HEK293 (cell line): ENCODE data around the gene PRUNE2.

Experiments
- CTCF ChIA-PET: fragments of 350-600 bp; formaldehyde crosslinking; extraction: SDS; loops from one replicate; lab custom pipeline; 2021; ENCODE audit warnings: antibody characterized with exemption; lab: Yijun Ruan, JAX
- POLR2A ChIA-PET: fragments of 300-600 bp; formaldehyde crosslinking; extraction: SDS; loops from one replicate; lab custom pipeline; 2020; ENCODE audit warnings: antibody characterized with exemption, inconsistent platforms; lab: Yijun Ruan, JAX
- H3K27ac ChIP-seq: fragments of 200-500 bp; sonication (Bioruptor generic); 2 replicates; pipeline ENCODE4 v1.5.1; 2014; ENCODE audit warnings: low read depth, low read length, control low read depth, inconsistent platforms; ENCODE audit errors: extremely low read depth
- H3K36me3 ChIP-seq, 2 experiments: fragments of 200-500 bp in 1 of 2; sonication (Bioruptor generic) in 1 of 2; 1 replicate in 1 of 2; 2 replicates in 1 of 2; pipeline ENCODE4 v1.5.1; 2014 to 2017; ENCODE audit warnings: inconsistent platforms in 2 of 2, low read length in 2 of 2; ENCODE audit not compliant: control insufficient read depth in 2 of 2, insufficient read depth in 1 of 2
- H3K4me1 ChIP-seq: fragments of 200-500 bp; sonication (Bioruptor generic); 2 replicates; pipeline ENCODE4 v1.5.1; 2014; ENCODE audit warnings: mild to moderate bottlenecking, low read length, inconsistent platforms; ENCODE audit not compliant: control insufficient read depth, insufficient read depth
- H3K4me3 ChIP-seq: 2 replicates; pipeline ENCODE4 v1.5.1; 2011; ENCODE audit warnings: low read depth, mild to moderate bottlenecking, control low read depth, low read length, moderate library complexity
- H3K9me3 ChIP-seq: fragments of 200-500 bp; sonication (Bioruptor generic); 2 replicates; pipeline ENCODE4 v1.5.1; 2014; ENCODE audit warnings: low read depth, low read length, inconsistent platforms; ENCODE audit not compliant: control insufficient read depth, insufficient read depth
- ELK4 ChIP-seq: IDR thresholded peaks from 2 replicates; pipeline ENCODE4 v1.6.1; 2011; ENCODE audit warnings: mild to moderate bottlenecking, low read depth, low read length, borderline replicate concordance
- GLI4 ChIP-seq: fragments of 450-650 bp; formaldehyde crosslinking; IDR thresholded peaks from 2 replicates; pipeline ENCODE4 v1.5.1; 2016; ENCODE audit warnings: missing biosample characterization, missing genetic modification characterization
- IKZF3 ChIP-seq: fragments of 450-650 bp; IDR thresholded peaks from 2 replicates; pipeline ENCODE4 v1.5.0; 2018; ENCODE audit warnings: missing biosample characterization, mild to moderate bottlenecking, missing genetic modification characterization, moderate library complexity
- PRDM4 ChIP-seq: fragments of 450-650 bp; formaldehyde crosslinking; IDR thresholded peaks from 2 replicates; pipeline ENCODE4 v1.5.1; 2017; ENCODE audit warnings: missing biosample characterization, missing genetic modification characterization
- REST ChIP-seq: fragments of 450-650 bp; formaldehyde crosslinking; IDR thresholded peaks from 2 replicates; pipeline ENCODE4 v1.5.1; 2016; ENCODE audit warnings: missing biosample characterization, missing genetic modification characterization
- WT1 ChIP-seq: fragments of 450-650 bp; formaldehyde crosslinking; IDR thresholded peaks from 2 replicates; pipeline ENCODE4 v1.5.1; 2016; ENCODE audit warnings: missing biosample characterization, missing genetic modification characterization
- ZBTB20 ChIP-seq: fragments of 450-650 bp; formaldehyde crosslinking; IDR thresholded peaks from 2 replicates; pipeline ENCODE4 v1.5.1; 2016; ENCODE audit warnings: missing biosample characterization, missing genetic modification characterization
- ZBTB21 ChIP-seq: fragments of 450-650 bp; formaldehyde crosslinking; IDR thresholded peaks from 2 replicates; pipeline ENCODE4 v1.5.1; 2017; ENCODE audit warnings: missing biosample characterization, missing genetic modification characterization
- ZFP3 ChIP-seq: fragments of 450-650 bp; formaldehyde crosslinking; IDR thresholded peaks from 2 replicates; pipeline ENCODE4 v1.5.1; 2016; ENCODE audit warnings: low read depth, missing biosample characterization, missing genetic modification characterization
- ZNF138 ChIP-seq: fragments of 450-650 bp; formaldehyde crosslinking; IDR thresholded peaks from 2 replicates; pipeline ENCODE4 v1.5.1; 2016; ENCODE audit warnings: missing biosample characterization, missing genetic modification characterization, borderline replicate concordance
- ZNF140 ChIP-seq: fragments of 450-650 bp; formaldehyde crosslinking; IDR thresholded peaks from 2 replicates; pipeline ENCODE4 v1.5.1; 2016; ENCODE audit warnings: missing biosample characterization, missing genetic modification characterization
- ZNF394 ChIP-seq: fragments of 450-650 bp; formaldehyde crosslinking; IDR thresholded peaks from 2 replicates; pipeline ENCODE4 v1.5.1; 2016; ENCODE audit warnings: missing biosample characterization, missing genetic modification characterization, mild to moderate bottlenecking, moderate library complexity, borderline replicate concordance
- ZNF48 ChIP-seq: fragments of 450-650 bp; formaldehyde crosslinking; IDR thresholded peaks from 2 replicates; pipeline ENCODE4 v1.5.1; 2016; ENCODE audit warnings: missing biosample characterization, missing genetic modification characterization
- ZNF530 ChIP-seq: fragments of 450-650 bp; formaldehyde crosslinking; IDR thresholded peaks from 2 replicates; pipeline ENCODE4 v1.5.1; 2016; ENCODE audit warnings: low read depth, missing biosample characterization, missing genetic modification characterization
- ZNF623 ChIP-seq: fragments of 450-650 bp; formaldehyde crosslinking; IDR thresholded peaks from 2 replicates; pipeline ENCODE4 v1.5.1; 2016; ENCODE audit warnings: missing biosample characterization, missing genetic modification characterization
- ZNF664 ChIP-seq: fragments of 450-650 bp; formaldehyde crosslinking; IDR thresholded peaks from 2 replicates; pipeline ENCODE4 v1.5.1; 2016; ENCODE audit warnings: missing biosample characterization, missing genetic modification characterization
- ZNF670 ChIP-seq: fragments of 450-650 bp; formaldehyde crosslinking; IDR thresholded peaks from 2 replicates; pipeline ENCODE4 v1.5.1; 2016; ENCODE audit warnings: missing biosample characterization, missing genetic modification characterization, low read depth
- ZNF701 ChIP-seq: fragments of 450-650 bp; formaldehyde crosslinking; IDR thresholded peaks from 2 replicates; pipeline ENCODE4 v1.5.1; 2016; ENCODE audit warnings: missing biosample characterization, missing genetic modification characterization
- ZSCAN30 ChIP-seq: fragments of 450-650 bp; IDR thresholded peaks from 2 replicates; pipeline ENCODE4 v1.5.1; 2018; ENCODE audit warnings: missing biosample characterization, mild to moderate bottlenecking, missing genetic modification characterization, moderate library complexity
- TF ChIP-seq, protein P1 (sequence below): fragments of 450-650 bp; formaldehyde crosslinking; IDR thresholded peaks from 2 replicates; pipeline ENCODE4 v1.5.0; 2017; ENCODE audit warnings: missing biosample characterization, missing genetic modification characterization, borderline replicate concordance
- TF ChIP-seq, protein P2 (sequence below): fragments of 450-650 bp; formaldehyde crosslinking; IDR thresholded peaks from 2 replicates; pipeline ENCODE4 v1.5.1; 2016; ENCODE audit warnings: missing biosample characterization, missing genetic modification characterization
- TF ChIP-seq, protein P3 (sequence below): fragments of 450-650 bp; formaldehyde crosslinking; IDR thresholded peaks from 2 replicates; pipeline ENCODE4 v1.5.1; 2016; ENCODE audit warnings: missing biosample characterization, missing genetic modification characterization
- TF ChIP-seq, protein P4 (sequence below): fragments of 450-650 bp; formaldehyde crosslinking; IDR thresholded peaks from 2 replicates; pipeline ENCODE4 v1.5.1; 2016; ENCODE audit warnings: missing biosample characterization, missing genetic modification characterization

PRUNE2 gene

DNA sequence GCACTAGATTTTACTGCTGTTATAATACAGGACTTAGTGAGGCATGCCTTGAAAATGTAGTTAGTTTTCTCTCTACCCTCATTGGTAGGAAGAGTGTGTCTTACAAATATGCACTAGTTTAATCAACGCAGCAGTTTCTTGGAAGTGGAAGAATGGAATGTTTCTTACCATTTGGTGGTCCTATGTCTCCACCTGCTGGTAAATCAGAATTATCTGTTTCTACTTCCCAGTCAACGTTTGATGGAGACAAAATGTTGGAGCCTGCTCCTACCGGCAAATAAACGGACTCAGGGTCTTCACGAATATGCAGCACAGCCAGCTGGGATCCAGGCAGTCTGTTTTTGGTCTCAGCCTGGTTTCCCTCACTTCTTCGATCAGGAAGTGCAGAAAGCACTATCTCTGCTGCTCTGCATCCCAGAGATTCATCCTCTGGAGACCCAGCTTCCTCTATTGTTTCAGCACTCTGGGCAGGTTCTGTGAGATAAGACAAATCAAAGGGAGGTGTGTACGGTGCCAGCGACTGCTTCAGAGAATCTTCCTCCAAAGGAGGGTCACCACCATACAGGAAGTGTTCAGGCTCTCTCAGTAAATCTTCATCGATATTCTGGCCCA lies 201.2 kb downstream of the PRUNE2 start:
- ChIA-PET POLR2A (no interaction called here), CTCF (interaction anchor here (0.6 to 6.7 kb wide), 26 partner anchors 8 to 1519 kb away, joined by 3 to 77 read pairs (median 4); partner anchors contain the start of gene GCNT1)
- H3K4me1 ChIP-seq, result no peaks in the 10 kb centered on the region; the same call in 1 of the 2 replicates
- H3K9me3 ChIP-seq, result no peaks in the 10 kb centered on the region
- H3K36me3 ChIP-seq, result no peaks in the 10 kb centered on the region
- no peak overlapping the region for H3K27ac ChIP-seq
- H3K4me3 ChIP-seq, result no peak overlapping the region
- TF ChIP-seq ZBTB21 (tag by site-specific recombination) (no peak), ZNF140 (no peak), REST (tag by site-specific recombination) (peak; percentile 55), ZBTB20 (tag by site-specific recombination) (no peak), ZNF701 (tag by site-specific recombination) (no peak), ZSCAN30 (tag by site-specific recombination) (no peak), WT1 (no peak), ZNF394 (tag by site-specific recombination) (no peak), ZNF623 (tag by site-specific recombination) (no peak), ZFP3 (tag by site-specific recombination) (no peak), ZNF48 (tag by site-specific recombination) (no peak), ZNF138 (no peak), ZNF670 (no peak), ELK4 (no peak), ZNF530 (tag by site-specific recombination) (no peak), IKZF3 (tag by site-specific recombination) (no peak), GLI4 (tag by site-specific recombination) (no peak), PRDM4 (peak; percentile 76), ZNF664 (tag by site-specific recombination) (0 out of 2 replicates have a peak, but pooled peaks have one; percentile 13)
- TF ChIP-seq, protein P1, sequence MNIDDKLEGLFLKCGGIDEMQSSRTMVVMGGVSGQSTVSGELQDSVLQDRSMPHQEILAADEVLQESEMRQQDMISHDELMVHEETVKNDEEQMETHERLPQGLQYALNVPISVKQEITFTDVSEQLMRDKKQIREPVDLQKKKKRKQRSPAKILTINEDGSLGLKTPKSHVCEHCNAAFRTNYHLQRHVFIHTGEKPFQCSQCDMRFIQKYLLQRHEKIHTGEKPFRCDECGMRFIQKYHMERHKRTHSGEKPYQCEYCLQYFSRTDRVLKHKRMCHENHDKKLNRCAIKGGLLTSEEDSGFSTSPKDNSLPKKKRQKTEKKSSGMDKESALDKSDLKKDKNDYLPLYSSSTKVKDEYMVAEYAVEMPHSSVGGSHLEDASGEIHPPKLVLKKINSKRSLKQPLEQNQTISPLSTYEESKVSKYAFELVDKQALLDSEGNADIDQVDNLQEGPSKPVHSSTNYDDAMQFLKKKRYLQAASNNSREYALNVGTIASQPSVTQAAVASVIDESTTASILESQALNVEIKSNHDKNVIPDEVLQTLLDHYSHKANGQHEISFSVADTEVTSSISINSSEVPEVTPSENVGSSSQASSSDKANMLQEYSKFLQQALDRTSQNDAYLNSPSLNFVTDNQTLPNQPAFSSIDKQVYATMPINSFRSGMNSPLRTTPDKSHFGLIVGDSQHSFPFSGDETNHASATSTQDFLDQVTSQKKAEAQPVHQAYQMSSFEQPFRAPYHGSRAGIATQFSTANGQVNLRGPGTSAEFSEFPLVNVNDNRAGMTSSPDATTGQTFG (tag by site-specific recombination), result no peak
- TF ChIP-seq, protein P2, sequence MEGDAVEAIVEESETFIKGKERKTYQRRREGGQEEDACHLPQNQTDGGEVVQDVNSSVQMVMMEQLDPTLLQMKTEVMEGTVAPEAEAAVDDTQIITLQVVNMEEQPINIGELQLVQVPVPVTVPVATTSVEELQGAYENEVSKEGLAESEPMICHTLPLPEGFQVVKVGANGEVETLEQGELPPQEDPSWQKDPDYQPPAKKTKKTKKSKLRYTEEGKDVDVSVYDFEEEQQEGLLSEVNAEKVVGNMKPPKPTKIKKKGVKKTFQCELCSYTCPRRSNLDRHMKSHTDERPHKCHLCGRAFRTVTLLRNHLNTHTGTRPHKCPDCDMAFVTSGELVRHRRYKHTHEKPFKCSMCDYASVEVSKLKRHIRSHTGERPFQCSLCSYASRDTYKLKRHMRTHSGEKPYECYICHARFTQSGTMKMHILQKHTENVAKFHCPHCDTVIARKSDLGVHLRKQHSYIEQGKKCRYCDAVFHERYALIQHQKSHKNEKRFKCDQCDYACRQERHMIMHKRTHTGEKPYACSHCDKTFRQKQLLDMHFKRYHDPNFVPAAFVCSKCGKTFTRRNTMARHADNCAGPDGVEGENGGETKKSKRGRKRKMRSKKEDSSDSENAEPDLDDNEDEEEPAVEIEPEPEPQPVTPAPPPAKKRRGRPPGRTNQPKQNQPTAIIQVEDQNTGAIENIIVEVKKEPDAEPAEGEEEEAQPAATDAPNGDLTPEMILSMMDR (tag by site-specific recombination), result peak; percentile 47; the same call in 1 of the 2 replicates
- TF ChIP-seq, protein P3, sequence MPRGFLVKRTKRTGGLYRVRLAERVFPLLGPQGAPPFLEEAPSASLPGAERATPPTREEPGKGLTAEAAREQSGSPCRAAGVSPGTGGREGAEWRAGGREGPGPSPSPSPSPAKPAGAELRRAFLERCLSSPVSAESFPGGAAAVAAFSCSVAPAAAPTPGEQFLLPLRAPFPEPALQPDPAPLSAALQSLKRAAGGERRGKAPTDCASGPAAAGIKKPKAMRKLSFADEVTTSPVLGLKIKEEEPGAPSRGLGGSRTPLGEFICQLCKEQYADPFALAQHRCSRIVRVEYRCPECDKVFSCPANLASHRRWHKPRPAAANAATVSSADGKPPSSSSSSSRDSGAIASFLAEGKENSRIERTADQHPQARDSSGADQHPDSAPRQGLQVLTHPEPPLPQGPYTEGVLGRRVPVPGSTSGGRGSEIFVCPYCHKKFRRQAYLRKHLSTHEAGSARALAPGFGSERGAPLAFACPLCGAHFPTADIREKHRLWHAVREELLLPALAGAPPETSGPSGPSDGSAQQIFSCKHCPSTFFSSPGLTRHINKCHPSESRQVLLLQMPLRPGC (tag by site-specific recombination), result no peak
- TF ChIP-seq, protein P4, sequence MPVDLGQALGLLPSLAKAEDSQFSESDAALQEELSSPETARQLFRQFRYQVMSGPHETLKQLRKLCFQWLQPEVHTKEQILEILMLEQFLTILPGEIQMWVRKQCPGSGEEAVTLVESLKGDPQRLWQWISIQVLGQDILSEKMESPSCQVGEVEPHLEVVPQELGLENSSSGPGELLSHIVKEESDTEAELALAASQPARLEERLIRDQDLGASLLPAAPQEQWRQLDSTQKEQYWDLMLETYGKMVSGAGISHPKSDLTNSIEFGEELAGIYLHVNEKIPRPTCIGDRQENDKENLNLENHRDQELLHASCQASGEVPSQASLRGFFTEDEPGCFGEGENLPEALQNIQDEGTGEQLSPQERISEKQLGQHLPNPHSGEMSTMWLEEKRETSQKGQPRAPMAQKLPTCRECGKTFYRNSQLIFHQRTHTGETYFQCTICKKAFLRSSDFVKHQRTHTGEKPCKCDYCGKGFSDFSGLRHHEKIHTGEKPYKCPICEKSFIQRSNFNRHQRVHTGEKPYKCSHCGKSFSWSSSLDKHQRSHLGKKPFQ, result no peak
